ENCODE measurements around the gene CHGA.

CHGA gene

DNA sequence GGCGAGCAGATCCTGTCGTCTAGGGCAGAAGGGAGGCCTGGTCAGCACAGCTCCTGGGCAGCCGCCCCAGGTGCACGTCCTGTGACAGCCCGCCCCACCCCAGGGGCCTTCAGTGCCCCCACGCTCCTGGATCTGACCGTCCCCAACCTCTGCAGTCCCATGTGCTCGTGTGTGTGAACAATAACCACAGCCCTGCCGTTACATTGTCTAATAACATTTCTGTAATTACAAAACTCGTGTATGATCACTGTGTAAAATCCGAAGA lies 39.8 kb downstream of the CHGA start:
- DNase-seq, result no peak

DNA sequence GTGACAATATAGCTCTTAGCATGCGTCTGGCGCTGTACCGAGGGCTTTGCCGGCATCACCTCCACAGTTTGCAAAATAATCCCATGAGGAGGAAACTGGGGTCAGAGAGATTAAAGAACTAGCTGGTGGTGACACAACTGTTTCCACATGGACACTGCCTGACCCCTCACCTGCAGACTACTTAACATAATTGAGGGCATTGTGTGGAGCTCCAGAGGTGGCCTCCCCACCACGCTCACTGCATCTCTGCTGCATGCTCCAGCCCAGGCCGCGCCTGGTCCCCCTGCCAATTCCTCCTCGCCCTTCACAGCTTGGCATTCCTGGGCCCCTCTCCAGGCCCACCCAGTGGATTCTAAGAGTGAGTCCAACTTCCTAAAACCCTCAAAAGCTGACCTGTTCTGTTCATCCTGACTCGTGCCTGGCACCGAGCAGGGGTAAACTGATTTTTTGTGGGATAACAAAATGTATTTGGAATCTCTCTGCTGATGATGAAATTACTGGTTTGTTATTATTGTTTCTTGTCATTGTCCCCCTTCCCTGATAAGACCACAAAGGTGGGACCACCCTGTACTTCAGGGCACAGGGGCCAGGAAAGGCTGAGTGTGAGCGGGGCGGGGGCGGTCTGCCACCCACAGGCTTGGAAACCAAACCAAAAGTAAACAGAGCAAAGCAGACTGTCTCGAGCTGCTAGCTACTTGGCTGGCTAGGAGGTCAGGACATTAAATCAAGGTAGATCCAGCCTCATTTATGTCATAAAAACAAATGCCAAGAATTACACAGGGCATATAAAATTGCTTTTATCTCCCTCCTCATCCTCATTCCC lies 40.6 kb downstream of the CHGA start:
- DNase-seq, result no peak

DNA sequence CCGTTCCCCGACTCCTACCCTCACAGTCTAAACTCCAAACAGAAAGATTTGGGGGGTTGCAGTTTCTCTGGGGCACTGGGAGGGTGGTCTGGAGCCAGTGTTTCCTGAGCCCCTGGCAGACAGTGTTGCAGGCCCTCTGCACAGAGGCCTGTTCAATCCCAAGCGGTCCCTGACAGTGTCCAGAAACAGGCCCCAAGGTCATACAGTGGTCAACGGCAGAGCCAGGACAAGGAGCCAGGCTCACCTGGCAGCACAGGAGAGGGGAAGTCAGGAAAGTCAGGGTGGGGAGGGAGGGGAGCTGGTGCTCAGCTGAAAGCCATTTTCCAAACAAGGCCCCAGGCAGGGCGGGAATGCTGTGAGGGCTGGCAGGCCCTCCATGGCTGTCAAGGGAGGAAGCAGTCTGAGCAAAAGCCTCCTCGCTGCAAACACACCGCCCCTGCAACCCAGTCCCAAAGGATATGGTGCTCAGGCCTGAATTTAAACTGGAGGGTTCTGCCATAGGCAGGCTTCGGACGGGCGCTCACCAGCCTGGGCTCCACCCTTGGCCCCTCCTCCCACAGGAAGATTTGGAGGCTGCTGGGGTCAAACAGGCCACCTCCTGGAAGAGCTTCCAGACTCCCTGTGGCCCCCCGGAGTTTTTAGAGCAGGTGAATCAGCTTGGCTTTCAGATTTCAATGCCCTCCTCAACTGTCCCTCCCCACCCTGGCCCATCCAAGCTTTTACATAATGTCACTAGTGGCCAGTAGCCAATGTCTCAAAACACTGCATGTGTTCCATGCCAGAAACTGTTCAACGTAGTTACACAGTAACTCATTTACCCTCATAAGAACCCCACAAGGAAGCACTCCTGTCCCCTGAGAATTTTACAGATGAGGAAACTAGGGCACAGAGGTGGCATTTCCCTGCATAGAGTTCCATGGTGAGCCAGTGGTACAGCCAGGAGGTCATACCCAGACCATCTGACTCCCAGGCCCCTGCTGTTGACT lies 41.5 kb downstream of the CHGA start:
- DNase-seq, result no peak

DNA sequence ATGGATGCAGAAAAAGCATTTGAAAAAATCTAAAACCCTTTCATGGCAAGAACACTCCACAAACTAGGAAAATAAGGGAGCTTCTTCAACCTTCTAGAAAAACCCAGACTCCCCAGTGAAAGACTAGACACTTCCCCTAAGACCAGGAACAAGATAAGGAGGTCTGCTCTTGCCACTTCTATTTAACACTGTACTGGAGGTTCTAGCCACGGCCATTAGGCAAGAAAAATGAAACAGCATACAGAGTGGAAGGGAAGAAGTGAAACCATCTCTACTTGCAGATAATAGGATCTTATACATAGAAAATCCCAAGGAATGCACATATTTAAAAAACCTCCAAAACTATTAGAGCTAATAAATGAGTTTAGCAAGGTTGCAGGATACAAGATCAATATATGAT lies 42.3 kb downstream of the CHGA start:
- DNase-seq, result no peak

DNA sequence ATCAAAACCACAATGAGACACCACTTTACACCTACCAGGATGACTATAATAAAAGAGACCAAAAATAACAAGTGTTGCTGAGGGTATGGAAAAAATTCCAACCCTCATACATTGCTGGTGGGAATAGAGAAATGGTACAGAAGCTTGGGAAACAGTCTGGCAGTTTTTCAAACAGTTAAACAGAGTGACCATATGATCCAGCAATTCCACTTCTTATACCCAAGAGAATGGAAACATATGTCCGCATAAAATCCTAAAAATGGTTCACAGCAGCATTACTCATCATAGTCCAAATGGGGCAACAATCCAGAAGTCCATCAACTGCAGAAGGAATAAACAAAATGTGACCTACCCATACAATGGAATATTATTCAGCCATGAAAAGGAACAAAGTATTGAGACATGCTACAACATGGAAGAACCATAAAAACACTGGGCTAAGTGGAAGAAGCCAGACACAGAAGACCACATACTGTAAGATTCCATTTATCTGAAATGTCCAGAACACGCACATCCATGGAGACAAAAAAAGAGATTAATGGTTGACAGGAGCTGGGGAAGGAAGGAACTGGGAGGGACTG lies 44.5 kb downstream of the CHGA start:
- no peak for DNase-seq

DNA sequence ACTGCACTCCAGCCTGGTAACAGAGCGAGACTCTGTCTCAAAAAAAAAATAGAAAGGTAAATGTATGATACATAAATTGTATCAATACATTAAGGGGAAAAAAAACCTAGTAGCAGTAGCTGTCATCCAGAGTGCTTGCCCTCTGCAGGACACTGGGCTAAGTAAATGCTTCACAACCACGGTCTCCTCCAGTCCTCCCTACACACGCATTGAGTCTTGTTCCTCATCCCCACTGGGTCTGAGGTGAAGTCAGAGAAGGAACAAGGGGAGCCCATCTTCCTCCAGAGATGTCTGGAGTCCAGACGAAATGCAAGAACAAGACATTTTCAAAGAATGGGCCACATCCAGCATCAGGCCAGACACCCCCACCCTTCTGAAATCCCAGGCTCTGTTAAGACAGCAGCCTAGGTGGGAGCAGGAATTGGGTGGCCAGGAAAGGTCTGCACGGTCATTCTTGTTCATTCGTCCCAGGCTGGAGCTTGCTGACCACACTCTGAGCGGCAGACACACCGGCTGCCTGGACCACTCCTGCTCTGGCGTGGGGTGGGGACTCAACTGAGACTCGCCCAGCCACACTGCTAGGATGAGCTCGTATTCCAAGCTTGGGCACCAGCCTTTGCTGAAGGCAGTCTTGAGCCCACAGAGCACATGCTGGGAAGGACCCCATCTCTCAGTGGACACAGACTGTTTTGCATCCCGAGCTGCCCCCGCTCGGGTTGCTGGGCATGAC lies 45.5 kb downstream of the CHGA start:
- DNase-seq, result no peak

DNA sequence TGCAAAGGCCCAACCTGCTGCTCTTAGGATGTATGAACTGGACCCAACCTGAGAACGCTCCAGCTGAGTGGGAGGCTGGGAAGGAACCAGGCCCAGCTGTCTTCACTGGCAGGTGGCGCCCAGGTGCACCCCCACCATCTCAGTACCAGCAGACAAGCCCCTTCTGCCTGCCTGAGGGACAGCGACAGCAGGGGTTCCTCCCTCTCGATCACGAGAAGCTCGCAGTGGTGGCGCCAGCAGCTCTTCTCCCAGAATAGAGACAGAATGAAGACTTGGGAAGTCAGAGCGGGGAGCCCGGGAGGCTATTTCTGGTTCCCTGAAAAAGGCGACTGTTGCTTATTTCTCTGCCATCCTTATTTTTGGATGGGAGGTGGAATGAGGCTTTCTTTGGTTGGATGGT lies 46.5 kb downstream of the CHGA start:
- no peak for DNase-seq

DNA sequence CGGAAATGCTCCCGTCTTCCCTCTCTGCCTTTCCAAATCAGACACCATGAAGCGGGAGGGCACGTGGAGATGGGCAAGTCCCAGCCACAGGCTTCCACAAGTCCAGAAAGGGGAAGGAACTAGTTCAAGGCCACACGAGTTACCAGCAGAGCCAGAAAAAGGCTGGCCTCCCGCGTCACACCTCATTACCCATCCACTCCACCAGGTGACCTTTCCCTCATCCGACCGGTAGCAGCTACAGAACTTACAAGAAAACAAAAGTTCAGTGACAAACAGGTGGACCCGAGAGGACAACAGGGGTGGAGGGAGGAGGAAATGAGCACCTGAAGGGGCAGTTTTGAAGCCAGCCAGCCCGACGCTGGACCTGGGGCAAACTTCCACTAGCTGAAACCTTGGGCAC lies 46.9 kb downstream of the CHGA start:
- no peak for DNase-seq

DNA sequence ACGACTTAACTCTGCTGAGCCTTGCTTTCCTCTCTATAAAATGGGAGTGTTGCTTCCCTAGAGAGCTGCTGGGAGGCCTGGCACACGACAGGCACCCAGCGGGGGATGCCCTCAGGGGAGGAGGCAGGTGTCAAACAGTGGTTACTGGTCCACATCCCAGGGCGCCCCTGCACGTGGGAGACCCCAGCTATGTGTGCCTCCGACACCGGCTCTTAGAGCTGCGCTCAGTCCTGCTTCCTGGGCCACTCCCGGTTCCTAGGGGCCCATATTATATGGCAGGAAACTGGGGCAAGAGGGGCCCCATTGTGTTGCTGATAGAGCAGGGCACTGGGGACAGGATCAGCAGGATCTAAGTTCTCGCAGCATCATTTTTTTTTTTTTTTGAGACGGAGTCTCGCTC lies 47.3 kb downstream of the CHGA start:
- DNase-seq, result no peak

DNA sequence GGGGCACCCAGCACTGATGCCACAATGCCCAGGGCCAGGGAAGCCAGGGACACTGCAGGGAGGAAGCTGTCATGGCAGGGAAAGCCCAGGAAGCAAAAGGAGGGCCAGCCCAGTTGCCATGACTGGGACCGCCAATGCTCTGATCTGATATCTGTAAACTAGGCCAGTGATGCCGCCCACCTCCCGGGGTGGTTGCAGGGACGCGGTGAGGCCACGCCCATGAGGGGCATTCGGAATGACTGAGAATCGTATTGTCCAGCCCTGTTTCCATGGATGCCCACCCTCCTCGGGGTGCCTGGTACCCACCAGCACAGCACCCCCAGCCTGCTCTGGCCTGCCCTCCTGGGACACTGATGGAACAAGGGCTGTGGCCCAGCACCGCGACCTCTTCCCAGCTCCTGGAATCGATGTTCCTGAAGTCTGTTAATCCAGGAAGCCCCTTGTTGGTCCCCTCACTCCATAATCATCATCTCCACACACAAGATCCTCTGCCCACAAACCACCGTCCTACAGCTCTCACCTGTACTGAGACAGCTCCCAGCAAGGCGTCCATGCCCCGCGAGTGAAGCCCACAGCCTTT lies 48.7 kb downstream of the CHGA start:
- no peak for DNase-seq

DNA sequence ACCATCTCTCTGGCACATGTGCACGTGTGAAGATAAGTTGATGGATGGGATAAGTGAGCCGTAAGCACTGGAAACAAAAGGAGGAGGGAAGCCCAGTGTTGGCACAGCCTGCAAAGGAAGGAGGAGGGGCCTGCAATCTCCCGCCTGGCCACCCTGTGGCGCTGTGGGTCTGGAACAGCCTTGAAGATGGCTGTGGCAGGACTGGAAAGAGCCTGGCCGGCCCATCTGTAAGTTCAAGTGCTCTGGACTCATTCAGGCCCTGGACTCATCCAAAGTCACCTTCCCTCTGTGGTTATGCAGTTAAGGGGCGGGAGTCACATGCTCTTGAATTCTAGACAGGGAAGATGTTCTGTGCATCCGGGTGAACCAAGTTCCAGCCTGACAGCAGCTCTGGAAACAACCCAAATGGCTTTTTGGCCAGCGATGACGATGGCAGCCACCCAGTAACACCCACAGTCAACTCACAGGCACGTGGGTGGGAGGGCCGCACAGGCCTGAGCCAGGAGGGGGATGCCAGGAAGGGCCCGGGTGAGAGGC lies 50.4 kb downstream of the CHGA start:
- DNase-seq, result peak; percentile 52

DNA sequence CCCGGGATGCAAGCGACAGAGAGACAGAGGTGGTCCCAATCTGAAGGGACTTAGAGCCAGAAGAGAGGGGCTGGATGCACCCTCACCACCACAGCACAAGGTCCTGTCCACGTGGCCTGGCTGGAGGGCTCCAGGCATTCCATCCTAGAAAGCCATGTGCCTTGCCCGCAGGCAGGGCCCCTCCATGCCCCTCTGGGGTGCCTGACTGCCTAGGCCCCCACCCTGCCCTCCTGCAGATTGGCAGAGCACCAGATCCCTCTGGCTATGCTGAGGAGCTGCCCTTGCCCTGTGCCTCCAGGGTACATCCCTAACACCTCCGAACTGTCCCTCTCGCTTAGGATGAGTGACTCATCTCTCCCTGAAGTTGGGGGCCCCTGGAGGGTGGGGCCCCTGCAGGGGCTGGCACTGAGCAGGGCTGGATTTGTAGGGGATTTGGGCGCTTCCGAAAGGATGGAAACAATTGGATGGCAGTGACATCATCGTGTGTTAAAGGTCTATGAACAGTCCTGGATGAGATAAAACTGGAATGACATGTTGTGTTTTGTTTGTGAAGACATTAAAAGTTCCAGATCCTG lies 50.9 kb downstream of the CHGA start:
- DNase-seq, result no peak

DNA sequence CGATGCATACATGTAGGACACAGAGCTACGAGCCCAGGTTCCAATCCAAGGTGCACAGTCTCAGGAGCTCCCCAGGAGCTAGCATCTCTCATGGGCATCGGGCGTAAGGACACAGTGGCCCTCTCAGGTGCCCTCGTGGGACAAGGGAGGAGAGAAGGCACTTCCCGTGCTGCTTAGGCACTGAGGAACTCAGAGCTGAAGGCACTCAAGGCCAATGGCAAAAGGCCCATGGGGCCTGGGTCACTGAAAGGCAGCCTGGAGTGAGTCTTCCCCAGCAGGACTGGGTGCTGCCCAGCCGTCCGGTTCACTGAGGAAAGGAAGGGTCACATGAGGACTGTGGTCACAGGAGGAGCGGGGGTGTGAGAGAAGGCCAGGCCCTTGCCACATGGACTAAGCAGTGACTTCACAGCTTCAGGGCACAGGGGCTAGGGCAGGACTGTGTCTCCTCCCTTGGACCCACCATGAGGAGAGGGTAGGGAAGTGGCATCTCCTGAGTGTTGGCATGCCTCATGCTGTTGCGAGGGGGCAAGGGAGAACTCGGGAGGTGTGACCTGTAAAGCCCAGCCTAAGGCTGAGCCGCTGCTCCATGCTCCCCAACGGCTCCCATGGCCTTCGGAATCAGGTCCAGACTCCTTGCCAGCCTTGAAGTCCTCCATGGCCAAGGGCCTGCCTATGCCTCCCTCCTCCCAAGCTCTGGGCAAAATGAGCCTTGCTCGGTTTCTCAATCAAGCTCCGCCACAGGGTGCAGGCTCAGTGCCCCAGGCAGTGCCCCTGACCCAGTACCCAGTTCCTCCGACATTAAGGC lies 51.8 kb downstream of the CHGA start:
- DNase-seq, result no peak

DNA sequence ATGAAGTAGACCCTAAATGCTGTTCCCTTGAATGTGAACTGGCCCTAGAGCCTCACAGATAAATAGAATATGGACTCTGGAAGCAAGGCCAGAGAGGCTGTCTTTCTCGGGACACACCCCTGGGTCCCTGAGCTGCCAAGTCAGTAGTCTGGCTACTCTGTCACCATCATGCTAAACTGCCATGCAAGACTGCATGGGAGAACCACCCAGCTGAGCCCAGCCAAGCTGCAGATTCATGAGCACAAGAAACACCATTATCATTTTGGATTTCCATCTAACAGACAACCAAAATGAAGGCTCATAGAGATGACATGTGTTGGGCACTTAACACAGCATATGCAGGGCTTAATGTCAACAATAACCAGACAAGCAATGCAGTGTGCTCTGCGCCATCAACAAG lies 53.3 kb downstream of the CHGA start:
- no peak for DNase-seq

DNA sequence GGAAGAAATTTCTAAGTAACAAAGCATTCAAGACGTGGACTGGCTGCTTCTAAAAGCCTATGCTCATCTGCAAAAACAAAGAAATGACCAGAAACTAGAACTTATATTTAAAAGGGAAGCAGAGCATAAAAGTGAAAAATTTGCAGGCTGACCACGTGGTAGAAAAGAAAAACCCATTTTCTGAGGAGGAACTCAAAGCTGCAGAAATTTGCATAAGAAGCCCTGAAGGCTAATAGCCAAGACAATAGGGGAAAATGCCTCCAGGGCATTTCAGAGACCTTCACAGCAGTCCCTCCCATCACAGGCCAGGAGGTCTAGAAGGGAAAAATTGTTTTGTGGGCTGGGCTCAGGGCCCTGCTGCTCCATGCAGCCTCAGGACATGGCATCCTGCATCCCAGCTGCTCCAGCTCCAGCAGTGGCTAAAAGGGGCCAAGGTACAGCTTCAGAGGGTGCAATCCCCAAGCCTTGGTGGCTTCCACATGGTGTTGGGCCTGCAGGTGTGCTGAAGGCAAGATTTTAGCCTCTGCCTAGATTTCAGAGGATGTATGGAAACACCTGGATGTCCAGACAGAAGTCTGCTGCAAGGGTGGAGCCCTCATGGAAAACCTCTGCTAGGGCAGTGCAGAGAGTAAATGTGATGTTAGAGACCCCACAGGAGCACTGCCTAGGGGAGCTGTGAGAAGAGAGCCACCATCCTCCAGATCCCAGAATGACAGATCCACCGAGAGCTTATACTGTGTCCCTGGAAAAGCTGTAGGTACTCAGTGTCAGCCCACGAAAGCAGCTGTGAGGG lies 55.5 kb downstream of the CHGA start:
- no peak for DNase-seq

DNA sequence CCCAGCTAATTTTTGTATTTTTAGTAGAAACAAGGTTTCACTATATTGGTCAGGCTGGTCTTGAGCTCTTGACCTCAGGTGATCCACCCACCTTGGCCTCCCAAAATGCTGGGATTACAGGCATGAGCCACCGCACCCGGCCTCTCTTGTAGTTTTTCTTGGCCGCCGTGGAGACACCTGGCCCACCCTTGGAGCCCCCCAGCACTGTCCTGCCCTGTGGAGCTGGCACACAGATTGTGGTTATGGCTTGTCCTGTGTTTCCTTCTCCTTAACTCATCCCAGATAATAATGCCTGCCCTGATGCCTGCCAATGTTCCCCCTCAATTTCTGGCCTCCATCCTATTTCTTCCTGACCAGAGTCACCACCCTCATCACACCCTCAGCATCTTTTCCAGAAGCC lies 57.9 kb downstream of the CHGA start:
- no peak for DNase-seq

DNA sequence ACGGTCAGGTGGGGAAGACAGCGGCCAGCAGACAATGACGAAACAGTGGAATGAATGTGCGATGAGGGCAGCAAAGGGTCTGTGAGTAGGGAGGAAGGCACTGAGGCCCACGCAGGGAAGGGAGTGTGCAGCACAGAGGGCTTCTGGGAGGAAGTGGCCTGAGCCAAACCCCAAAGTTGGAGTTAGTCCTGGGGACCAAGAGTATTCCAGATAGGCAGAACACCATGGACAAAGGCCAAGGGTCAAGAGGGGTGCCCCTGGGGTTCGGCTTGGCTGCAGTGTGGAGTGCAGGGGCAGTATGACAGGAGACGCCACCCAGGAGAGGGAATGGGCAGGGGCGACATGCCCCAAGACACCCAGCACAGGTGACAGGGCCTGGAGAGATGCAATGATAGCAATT lies 58.8 kb downstream of the CHGA start:
- DNase-seq, result no peak

DNA sequence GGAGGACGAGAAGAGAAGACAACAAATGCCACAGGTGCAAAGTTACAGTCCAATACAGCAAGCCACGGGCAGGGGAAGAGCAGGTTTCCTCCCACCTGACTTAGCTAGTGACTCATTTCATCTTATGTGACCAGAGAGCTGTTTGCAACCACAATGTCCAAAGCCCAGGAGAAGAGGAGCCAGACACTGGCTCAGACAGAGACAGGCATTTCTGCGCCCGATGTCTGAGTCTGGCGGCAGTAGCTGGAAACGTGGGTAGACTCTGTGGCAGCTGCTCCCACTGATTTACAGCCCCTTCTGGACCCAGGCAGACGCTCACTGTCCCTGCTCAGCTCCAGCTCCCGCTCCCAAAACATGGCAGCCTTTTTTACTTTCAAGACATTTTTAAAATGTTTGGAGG lies 60.0 kb downstream of the CHGA start:
- DNase-seq, result no peak

DNA sequence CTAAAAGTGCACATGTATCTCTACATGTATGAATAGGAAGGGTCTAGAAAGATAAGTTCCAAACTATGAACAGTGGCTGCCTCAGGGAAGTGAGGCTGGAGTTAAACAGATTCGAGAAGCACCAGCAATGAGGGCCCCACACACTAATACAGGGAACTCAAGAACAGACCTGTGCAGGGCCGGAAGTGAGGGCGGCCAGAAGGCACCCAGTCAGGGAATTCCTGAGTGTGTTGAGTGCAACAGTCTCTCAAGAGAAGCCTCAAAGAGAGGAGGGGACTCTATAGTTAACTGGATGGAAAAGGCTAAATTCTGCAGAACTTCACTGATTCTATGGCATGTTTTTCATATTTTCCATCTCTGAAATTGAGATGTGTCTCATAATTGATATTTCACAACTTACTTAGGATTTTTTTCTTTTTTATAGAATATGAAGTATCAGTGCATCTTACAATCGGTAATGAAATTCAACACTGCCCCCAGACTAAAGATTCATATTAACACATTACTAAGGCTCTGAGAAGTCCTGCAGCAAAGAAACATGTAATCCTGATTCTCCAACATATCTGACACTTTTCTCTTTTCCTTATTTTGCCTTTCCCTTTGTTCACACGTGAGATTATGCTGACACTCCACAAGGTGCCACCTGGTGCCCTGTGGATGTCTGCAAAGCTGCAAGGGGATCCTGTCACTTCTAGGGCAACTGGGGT lies 61.3 kb downstream of the CHGA start:
- no peak for DNase-seq
